A673 (cell line): ENCODE measurements around the gene LGALS16.

Experiments used
- CTCF ChIP-seq: fragments of 300-800, 200-600 bp; sonication (generic); conservative IDR thresholded peaks from 2 replicates; pipeline ENCODE4 v1.5.1; 2017; ENCODE audit warnings: low read depth, mild to moderate bottlenecking, antibody characterized with exemption, low read length, moderate library complexity, mixed read lengths
- EZH2 ChIP-seq: fragments of 200-600 bp; sonication (generic); IDR thresholded peaks from 2 replicates; pipeline ENCODE4 v1.6.1; 2017; ENCODE audit warnings: borderline replicate concordance, low read depth, mild to moderate bottlenecking, mixed read lengths, antibody characterized with exemption, low read length; ENCODE audit not compliant: poor library complexity, severe bottlenecking

GRCh38 chr19:39692822-39693221 lies 37.1 kb downstream of the LGALS16 start:
- TF ChIP-seq CTCF (no peak), EZH2 (no peak)
